Naive B cell (primary cell): ENCODE data around the gene ORAI1. TPM values are rescaled to one million over a fixed set of nuclear protein-coding genes. Genes with fewer than 3 reads are reported as not detected.
A peak's percentile ranks its signal among the peaks of the same experiment; 100 is the strongest.
"Not testable (repeated sequence)": the region's sequence is repeated elsewhere in the genome, so short reads cannot be mapped to it uniquely, and the experiment has no call there.

Experiments used
- ATAC-seq, 2 donors: fragments of 150-1000 bp; cut with Tn5 transposase; 2 replicates each; pipeline ENCODE4 v1.10.0; 2021; ENCODE audit warnings: low read depth in 2 of 2, mild to moderate bottlenecking in 2 of 2, moderate library complexity in 2 of 2
- DNase-seq: peaks from one replicate; pipeline ENCODE4 v3.0.0; 2022
- H3K27ac Mint-ChIP-seq, 6 donors: one replicate each; pipeline ENCODE4 v1.8.0; 2020 to 2022; ENCODE audit warnings: mild to moderate bottlenecking in 6 of 6, mixed read lengths in 6 of 6, moderate library complexity in 5 of 6, inconsistent platforms in 2 of 6
- H3K27me3 Mint-ChIP-seq, 3 donors: one replicate each; pipeline ENCODE4 v1.8.0; 2021 to 2022; ENCODE audit warnings: mixed read lengths in 3 of 3, mild to moderate bottlenecking in 1 of 3
- H3K36me3 Mint-ChIP-seq, 2 donors: one replicate each; pipeline ENCODE4 v1.8.0; 2020 to 2022; ENCODE audit warnings: mixed read lengths in 2 of 2, inconsistent platforms in 1 of 2, mild to moderate bottlenecking in 1 of 2
- H3K4me1 Mint-ChIP-seq, 3 donors: one replicate each; pipeline ENCODE4 v1.8.0; 2020 to 2022; ENCODE audit warnings: mixed read lengths in 3 of 3, inconsistent platforms in 1 of 3, mild to moderate bottlenecking in 1 of 3, moderate library complexity in 1 of 3
- H3K4me3 Mint-ChIP-seq, 8 donors: one replicate each; pipeline ENCODE4 v1.8.0; 2020 to 2022; ENCODE audit warnings: mild to moderate bottlenecking in 8 of 8, mixed read lengths in 8 of 8, moderate library complexity in 8 of 8, inconsistent platforms in 2 of 8
- H3K9me3 Mint-ChIP-seq, 7 donors: one replicate each; pipeline ENCODE4 v1.8.0; 2020 to 2022; ENCODE audit warnings: mixed read lengths in 7 of 7, mild to moderate bottlenecking in 5 of 7, inconsistent platforms in 2 of 7, moderate library complexity in 1 of 7
- polyA plus RNA-seq, 6 donors: library from polyadenylated mRNA; unstranded; fragments of 300-500 nt; fragmentation: Illumina TruSeq; gene quantifications; one replicate each; pipeline ENCODE4 v1.2.3, GENCODE V29; 2021; ENCODE audit warnings: low read depth in 6 of 6

ORAI1 gene
- polyA plus RNA-seq, 6 donors from 2014 or later: 130 to 190 (median 161) TPM

DNA sequence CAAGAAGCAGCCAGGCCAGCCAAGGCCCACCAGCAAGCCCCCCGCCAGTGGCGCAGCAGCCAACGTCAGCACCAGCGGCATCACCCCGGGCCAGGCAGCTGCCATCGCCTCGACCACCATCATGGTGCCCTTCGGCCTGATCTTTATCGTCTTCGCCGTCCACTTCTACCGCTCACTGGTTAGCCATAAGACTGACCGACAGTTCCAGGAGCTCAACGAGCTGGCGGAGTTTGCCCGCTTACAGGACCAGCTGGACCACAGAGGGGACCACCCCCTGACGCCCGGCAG is 15.0 kb downstream of the ORAI1 start:
- no peak for ATAC-seq
- Mint-ChIP-seq H3K36me3 (peaks cover 0 to 8% of the 10 kb centered on the region in 2 donors), H3K27me3 (no peaks in the 10 kb centered on the region), H3K4me3 (no peak overlapping the region), H3K9me3 (no peaks in the 10 kb centered on the region), H3K27ac (peak overlapping the region in 1 of 6 donors; percentile 27), H3K4me1 (peaks cover 11 to 38% (median 31%) of the 10 kb centered on the region in 3 donors)
- DNase-seq: no peak

DNA sequence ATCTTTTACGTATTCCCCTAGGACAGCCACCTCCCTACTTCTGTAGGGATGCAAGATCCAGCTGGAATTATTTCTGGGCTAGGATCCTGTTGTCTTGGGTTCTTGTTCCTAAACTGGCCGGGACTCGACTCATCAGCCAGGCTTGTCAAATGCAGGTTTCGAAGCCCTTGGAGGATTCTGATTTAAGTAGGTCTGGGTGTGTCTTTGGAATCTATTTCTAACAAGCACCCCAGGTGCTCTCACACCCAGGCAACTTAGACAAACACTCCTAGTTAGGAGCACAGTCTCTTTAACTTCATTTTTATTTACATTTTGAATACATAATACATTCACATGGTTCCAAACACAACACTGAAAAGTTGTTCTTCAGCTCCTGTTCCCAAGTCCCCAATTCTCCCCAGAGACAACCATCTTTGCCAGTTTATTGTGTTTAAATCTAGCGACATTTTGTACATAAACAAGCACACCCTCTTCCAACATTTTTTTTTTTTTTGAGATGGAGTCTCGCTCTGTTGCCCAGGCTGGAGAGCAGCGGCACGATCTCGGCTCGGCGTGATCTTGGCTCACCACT is 22.2 kb downstream of the ORAI1 start:
- Mint-ChIP-seq H3K27me3 (no peaks in the 10 kb centered on the region), H3K36me3 (no peaks in the 10 kb centered on the region), H3K4me1 (peaks cover 0 to 4% (median 0%) of the 10 kb centered on the region in 3 donors), H3K27ac (peak overlapping the region in 2 of 6 donors; percentile 6 to 62), H3K4me3 (no peak overlapping the region), H3K9me3 (no peaks in the 10 kb centered on the region)
- no peak for DNase-seq
- no peak for ATAC-seq

DNA sequence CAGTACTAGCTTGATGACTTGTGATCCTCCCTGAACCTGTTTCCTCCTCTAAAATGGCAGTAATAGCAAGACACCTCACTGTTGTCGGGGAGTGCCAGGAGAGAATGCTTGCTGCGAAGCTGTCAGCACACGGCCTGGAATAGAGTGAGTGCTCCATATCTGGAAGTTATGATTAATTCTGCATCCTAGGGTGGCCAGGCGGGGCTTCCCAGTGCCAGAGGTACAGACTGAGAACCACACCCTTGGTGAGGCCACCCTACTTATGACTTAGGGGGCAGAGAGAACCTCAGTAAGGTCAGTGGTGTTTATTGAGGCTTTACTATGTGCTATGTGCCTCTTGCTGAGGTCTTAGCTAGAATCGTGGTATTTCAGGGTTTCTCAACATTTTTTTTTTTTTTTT is 23.0 kb downstream of the ORAI1 start:
- Mint-ChIP-seq H3K4me1 (peaks cover 4 to 7% (median 6%) of the 10 kb centered on the region in 3 donors), H3K4me3 (no peak overlapping the region), H3K36me3 (no peaks in the 10 kb centered on the region), H3K27ac (peak overlapping the region in 3 of 6 donors; percentile 6 to 69 (median 19)), H3K27me3 (no peaks in the 10 kb centered on the region), H3K9me3 (no peaks in the 10 kb centered on the region)
- DNase-seq (no peak), ATAC-seq (no peak)

DNA sequence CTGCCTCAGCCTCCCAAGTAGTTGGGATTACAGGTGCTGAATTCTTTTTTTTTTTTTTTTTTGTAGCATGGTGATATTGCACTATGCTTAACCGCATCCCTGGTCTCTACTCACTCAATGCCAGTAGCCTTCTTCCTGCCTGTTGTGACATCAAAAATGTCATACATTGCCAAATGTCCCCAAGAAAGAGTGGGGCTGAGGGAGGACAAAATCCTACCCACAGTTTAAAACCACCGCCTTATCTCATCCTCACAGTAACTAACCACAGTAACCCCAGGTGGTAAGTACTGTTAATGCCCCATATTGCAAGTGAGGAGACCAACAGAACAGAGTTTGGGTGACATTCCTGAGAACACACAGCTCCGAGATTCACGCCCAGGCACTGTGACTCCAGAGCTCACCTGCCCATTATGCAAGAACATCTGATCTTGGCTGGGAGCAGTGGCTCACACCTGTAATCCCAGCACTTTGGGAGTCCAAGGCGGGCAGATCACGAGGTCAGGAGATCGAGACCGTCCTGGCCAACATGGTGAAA is 23.6 kb downstream of the ORAI1 start:
- ATAC-seq (no peak), DNase-seq (no peak)
- H3K4me1 Mint-ChIP-seq: peaks cover 8 to 12% (median 9%) of the 10 kb centered on the region in 3 donors
- H3K4me3 Mint-ChIP-seq: no peak overlapping the region
- H3K9me3 Mint-ChIP-seq: no peaks in the 10 kb centered on the region
- H3K36me3 Mint-ChIP-seq: no peaks in the 10 kb centered on the region
- peak overlapping the region in 2 of 6 donors; percentile 36 to 88 for H3K27ac Mint-ChIP-seq
- H3K27me3 Mint-ChIP-seq: no peaks in the 10 kb centered on the region

DNA sequence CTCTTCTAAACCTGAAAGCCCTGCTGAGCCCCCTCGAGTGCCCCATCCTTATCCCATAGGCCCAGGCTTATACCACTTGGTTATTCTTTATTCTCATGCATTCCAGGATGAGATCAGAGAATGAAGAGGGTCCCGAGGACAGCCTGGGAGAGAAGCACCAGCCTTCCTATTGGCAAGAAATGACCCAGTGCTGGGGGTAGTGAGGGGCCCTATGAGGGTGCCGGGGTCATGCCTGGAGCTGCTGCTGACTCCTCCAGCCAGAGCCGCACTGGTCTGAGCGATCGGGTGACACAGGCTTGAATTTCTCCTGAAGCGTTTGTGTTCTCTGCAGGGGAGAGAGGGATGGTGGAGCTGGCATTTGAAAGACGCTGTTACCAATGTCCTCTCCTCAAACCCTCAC is 25.0 kb downstream of the ORAI1 start:
- Mint-ChIP-seq H3K4me3 (no peak overlapping the region), H3K27ac (no peak overlapping the region), H3K9me3 (peaks cover 0 to 2% (median 0%) of the 10 kb centered on the region in 7 donors), H3K27me3 (no peaks in the 10 kb centered on the region), H3K36me3 (peaks cover 0 to 4% of the 10 kb centered on the region in 2 donors), H3K4me1 (peaks cover 11 to 18% (median 15%) of the 10 kb centered on the region in 3 donors)
- ATAC-seq (no peak), DNase-seq (no peak)

DNA sequence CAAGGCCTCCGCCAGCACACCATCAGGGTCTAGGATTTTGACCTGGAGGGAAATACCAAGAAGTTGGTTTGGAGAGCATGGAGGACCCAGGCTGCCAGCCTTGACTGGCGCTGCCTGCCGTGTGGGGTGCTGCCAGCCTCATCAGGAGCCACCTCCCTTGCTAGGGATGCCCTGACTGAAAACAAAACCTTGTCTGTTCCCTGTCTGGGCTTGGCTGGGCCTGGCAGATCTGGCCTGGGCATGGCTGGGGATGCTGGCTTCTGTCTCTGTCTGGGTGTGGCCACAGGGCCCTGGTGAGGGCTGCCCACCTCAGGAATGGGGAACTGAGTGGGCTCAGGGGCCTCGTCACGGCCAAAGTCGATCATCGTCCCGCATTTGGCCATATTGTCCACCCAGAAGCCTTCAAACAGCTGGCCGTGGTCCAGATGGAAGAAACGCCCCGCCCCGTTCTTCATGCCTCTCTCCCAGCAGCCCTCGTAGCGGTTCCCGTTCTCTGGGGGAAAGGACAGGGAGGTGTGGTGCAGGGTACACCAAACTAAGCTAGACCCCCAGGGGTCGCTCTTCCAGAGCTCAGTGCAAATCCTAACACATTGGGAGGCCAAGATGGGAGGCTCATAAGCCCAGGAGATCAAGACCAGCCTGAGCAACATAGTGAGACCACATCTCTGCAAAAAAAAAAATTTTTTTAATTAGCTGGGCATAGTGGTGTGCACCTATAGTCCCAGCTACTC is 26.6 kb downstream of the ORAI1 start:
- H3K4me1 Mint-ChIP-seq: peaks cover 16 to 18% (median 18%) of the 10 kb centered on the region in 3 donors
- DNase-seq: no peak
- no peak for ATAC-seq

DNA sequence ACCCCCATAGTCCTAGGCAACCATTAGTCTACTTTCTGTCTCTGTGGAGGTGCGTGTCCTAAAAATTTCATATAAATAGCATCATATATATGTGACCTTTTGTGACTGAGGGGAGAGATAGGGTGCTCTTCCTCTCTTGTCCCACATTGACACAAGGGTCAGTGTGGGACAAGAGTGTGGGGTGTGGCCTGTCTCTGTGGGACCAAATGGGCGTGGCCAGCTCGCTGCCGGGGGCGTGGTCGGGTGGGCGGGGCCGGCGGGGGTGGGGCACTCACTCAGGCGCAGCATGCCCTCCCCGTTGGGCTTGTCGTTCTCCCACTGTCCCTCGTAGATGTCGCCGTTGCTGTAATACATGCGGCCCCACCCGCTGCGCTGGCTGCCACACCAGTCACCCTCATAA is 27.7 kb downstream of the ORAI1 start:
- DNase-seq (no peak), ATAC-seq (no peak)
- H3K4me3 Mint-ChIP-seq: peak overlapping the region in 1 of 8 donors; percentile 16
- peaks cover 0 to 2% (median 0%) of the 10 kb centered on the region in 7 donors for H3K9me3 Mint-ChIP-seq
- peak overlapping the region in 3 of 6 donors; percentile 60 to 81 (median 79) for H3K27ac Mint-ChIP-seq
- peaks cover 22 to 28% (median 26%) of the 10 kb centered on the region in 3 donors for H3K4me1 Mint-ChIP-seq
- peaks cover 0 to 4% of the 10 kb centered on the region in 2 donors for H3K36me3 Mint-ChIP-seq
- no peaks in the 10 kb centered on the region for H3K27me3 Mint-ChIP-seq

More for the DNA sequence above, 26.6 kb downstream of the ORAI1 start:
- peak overlapping the region in 1 of 6 donors; percentile 72 for H3K27ac Mint-ChIP-seq
- peaks cover 0 to 4% of the 10 kb centered on the region in 2 donors for H3K36me3 Mint-ChIP-seq
- peaks cover 0 to 2% (median 0%) of the 10 kb centered on the region in 7 donors for H3K9me3 Mint-ChIP-seq
- no peaks in the 10 kb centered on the region for H3K27me3 Mint-ChIP-seq
- H3K4me3 Mint-ChIP-seq: no peak overlapping the region

DNA sequence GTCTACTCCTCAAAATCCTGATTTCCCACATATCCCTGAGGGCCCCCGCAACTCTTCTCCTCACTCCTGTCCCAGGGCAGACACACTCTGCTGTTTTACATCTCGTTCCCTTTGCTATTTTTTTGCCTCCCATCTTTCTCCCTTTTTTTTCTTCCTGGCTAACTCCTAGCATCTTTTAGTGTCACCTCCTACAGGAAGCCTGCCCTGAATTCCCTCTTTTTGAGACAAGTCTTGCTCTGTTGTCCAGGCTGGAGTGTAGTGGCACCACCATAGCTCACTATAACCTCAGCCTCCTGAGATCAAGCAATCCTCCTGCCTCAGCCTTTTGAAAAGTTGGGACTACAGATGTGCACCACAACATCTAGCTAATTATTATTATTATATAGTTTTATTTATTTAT is 29.8 kb downstream of the ORAI1 start:
- no peak overlapping the region for H3K4me3 Mint-ChIP-seq
- ATAC-seq (no peak), DNase-seq (no peak)
- no peaks in the 10 kb centered on the region for H3K27me3 Mint-ChIP-seq
- peaks cover 0 to 2% (median 0%) of the 10 kb centered on the region in 7 donors for H3K9me3 Mint-ChIP-seq
- H3K36me3 Mint-ChIP-seq: peaks cover 0 to 4% of the 10 kb centered on the region in 2 donors
- peaks cover 24 to 36% (median 35%) of the 10 kb centered on the region in 3 donors for H3K4me1 Mint-ChIP-seq
- H3K27ac Mint-ChIP-seq: peak overlapping the region in 1 of 6 donors; percentile 57

DNA sequence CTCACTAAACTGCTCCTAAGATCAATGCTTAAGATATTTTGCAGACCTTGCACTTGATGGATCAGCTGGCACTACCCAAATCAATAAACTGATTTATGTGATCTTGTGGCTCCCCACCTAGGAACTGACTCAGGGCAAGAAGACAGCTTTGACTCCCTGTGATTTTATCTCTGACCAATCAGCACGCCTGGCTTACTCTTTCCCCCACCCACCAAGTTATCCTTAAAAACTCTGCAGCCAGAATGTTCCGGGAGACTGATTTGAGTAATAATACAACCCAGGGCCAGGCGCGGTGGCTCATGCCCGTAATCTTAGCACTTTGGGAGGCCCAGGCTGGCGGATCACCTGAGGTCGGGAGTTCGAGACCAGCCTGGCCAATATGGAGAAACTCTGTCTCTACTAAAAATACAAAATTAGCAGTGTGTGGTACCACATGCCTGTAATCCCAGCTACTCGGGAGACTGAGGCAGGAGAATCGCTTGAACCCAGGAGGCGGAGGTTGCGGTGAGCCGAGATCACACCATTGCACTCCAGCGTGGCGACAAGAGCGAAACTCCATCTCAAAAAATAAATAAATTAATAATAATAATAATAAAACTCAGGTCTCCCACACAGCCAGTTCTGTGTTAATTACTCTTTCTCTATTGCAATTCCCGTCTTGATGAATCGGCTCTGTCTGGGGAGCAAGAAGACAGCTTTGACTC is 31.1 kb downstream of the ORAI1 start:
- H3K4me1 Mint-ChIP-seq: peaks cover 24 to 42% (median 40%) of the 10 kb centered on the region in 3 donors
- H3K27ac Mint-ChIP-seq: peak overlapping the region in 5 of 6 donors; percentile 30 to 93 (median 66)
- H3K27me3 Mint-ChIP-seq: no peaks in the 10 kb centered on the region
- ATAC-seq (no peak), DNase-seq (no peak)
- H3K9me3 Mint-ChIP-seq: peaks cover 0 to 2% (median 0%) of the 10 kb centered on the region in 7 donors
- peak overlapping the region in 6 of 8 donors; percentile 9 to 76 (median 43) for H3K4me3 Mint-ChIP-seq
- H3K36me3 Mint-ChIP-seq: peaks cover 0 to 4% of the 10 kb centered on the region in 2 donors

DNA sequence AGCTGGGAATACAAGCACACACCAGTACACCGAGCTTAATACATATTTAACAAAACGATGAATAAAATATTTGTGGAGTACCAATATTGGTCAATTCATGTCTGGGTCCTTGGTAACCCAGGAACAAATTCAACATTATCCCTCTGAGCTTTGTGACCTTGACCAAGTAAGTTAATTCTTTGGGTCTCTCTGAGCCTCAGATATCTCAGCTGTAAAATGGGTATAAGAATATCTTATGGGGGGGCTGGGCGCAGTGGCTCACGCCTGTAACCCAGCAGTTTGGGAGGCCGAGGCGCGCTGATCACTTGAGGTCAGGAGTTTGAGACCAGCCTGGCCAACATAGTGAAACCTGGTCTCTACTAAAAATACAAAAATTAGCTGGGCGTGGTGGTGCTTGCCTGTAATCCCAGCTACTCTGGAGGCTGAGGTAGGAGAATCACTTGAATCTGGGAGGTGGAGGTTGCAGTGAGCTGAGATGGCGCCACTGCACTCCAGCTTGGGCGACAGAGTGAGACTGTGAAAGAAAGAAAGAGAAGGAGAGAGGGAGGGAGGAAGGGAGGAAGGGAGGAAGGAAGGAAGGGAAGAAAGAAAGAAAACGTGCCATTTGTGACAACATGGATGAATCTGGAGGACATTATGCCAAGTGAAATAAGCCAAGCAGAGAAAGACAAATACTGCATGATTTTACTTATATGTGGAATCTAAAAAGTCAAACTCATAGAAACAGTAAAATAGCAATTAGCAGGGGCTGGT is 35.2 kb downstream of the ORAI1 start:
- peaks cover 35 to 64% (median 50%) of the 10 kb centered on the region in 3 donors for H3K4me1 Mint-ChIP-seq
- peak overlapping the region in 2 of 8 donors; percentile 10 to 92 for H3K4me3 Mint-ChIP-seq
- not testable (repeated sequence) for H3K27me3 Mint-ChIP-seq, H3K9me3 Mint-ChIP-seq, ATAC-seq, H3K36me3 Mint-ChIP-seq, DNase-seq
- peak overlapping the region in 1 of 6 donors; percentile 22 for H3K27ac Mint-ChIP-seq

DNA sequence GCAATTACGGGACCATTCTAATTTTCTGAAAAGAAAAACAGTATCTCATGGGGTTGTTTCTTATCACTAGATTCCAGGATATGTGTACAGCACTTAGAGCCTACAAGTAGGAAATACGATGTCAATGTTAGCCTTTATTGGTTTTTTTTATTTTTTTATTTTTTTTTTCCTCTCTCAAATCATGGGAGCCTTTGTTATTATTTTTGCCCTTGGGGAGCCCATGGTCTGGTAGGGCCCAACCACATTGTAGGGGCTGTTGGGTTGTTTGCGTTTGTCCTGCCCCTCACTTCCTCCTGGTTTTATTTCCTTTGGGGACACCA is 37.2 kb downstream of the ORAI1 start:
- no peaks in the 10 kb centered on the region for H3K36me3 Mint-ChIP-seq
- ATAC-seq: no peak
- H3K4me3 Mint-ChIP-seq: peak overlapping the region; percentile 92 to 99 (median 96)
- peaks cover 0 to 6% (median 0%) of the 10 kb centered on the region in 7 donors for H3K9me3 Mint-ChIP-seq
- no peak for DNase-seq
- no peaks in the 10 kb centered on the region for H3K27me3 Mint-ChIP-seq
- H3K4me1 Mint-ChIP-seq: peaks cover 36 to 58% (median 47%) of the 10 kb centered on the region in 3 donors
- peak overlapping the region; percentile 93 to 98 (median 96) for H3K27ac Mint-ChIP-seq

DNA sequence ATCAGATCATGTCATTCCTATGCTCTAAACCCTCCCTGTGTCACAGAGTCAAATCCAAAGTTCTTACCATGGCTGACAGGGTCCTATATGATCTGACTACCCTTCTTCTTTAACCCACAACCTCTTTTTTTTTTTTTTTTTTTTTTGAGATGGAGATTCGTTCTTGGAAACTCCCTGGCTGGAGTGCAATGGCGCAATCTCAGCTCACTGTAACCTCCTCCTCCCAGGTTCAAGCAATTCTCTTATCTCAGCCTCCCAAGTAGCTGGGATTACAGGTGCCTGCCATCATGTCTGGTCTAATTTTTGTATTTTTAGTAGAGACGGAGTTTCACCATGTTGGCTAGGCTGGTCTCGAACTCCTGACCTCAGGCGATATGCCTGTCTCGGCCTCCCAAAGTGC is 40.5 kb downstream of the ORAI1 start:
- not testable (repeated sequence) for H3K36me3 Mint-ChIP-seq, ATAC-seq, DNase-seq, H3K27me3 Mint-ChIP-seq, H3K9me3 Mint-ChIP-seq
- H3K4me1 Mint-ChIP-seq: peaks cover 27 to 55% (median 35%) of the 10 kb centered on the region in 3 donors
- H3K27ac Mint-ChIP-seq: peak overlapping the region in 2 of 6 donors; percentile 74 to 81
- peak overlapping the region in 6 of 8 donors; percentile 12 to 92 (median 72) for H3K4me3 Mint-ChIP-seq
